Measurements from ENCODE around the gene STK38.

DNA sequence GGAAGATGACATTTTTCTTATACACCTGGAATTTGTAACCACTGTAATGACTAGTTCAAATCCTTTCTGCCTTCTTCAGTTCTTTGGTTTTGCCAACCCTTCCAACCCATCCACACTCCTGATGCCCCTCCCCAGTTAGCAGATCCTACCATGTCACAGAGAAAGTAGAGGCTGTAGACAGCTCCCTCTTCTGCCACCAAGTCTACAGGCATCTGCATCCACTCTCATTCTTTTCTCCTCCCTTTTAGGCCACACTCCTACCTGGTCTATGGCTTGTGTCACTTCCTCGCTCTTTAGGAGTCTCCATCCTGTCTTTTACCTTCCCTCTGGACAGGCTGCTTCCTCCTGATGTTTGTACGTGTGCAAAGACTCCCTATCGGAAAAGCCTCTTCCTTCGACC is 13.5 kb upstream of the STK38 start:
- TF ChIP-seq EZH2 (IDR thresholded peaks at IDR 0.05; ENCODE audit: borderline replicate concordance, low read depth, low read length, poor library complexity, severe bottlenecking), result no peak
- TF ChIP-seq, protein P1, sequence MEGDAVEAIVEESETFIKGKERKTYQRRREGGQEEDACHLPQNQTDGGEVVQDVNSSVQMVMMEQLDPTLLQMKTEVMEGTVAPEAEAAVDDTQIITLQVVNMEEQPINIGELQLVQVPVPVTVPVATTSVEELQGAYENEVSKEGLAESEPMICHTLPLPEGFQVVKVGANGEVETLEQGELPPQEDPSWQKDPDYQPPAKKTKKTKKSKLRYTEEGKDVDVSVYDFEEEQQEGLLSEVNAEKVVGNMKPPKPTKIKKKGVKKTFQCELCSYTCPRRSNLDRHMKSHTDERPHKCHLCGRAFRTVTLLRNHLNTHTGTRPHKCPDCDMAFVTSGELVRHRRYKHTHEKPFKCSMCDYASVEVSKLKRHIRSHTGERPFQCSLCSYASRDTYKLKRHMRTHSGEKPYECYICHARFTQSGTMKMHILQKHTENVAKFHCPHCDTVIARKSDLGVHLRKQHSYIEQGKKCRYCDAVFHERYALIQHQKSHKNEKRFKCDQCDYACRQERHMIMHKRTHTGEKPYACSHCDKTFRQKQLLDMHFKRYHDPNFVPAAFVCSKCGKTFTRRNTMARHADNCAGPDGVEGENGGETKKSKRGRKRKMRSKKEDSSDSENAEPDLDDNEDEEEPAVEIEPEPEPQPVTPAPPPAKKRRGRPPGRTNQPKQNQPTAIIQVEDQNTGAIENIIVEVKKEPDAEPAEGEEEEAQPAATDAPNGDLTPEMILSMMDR (conservative IDR thresholded peaks at IDR 0.05; ENCODE audit: low read depth, low read length), result no peak

All from A673 (cell line).